NCI-H69 (cell line): ENCODE data around the gene DMRTB1.

ENCODE experiments used
- DNase-seq: peaks from one replicate; lab custom pipeline; 2025; lab: John Stamatoyannopoulos, UW

DMRTB1 gene

DNA sequence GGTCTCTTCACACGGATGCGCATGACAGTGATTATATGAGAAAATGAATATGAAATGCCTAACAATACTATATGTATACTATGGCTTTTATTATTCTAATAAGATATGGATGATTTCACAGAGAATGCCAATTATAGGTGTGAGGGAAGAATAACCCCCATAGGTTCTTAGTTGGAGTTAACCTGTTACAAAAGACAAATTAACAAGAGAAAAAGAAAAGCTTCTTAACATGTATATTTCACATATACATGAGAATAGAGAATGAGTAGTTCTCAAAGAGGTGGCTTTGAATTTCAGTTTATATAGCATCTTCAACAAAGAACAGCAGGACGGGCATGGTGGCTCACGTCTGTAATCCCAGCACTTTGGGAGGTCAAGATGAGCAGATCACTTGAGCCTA is 24.0 kb upstream of the DMRTB1 start:
- no peak for DNase-seq

DNA sequence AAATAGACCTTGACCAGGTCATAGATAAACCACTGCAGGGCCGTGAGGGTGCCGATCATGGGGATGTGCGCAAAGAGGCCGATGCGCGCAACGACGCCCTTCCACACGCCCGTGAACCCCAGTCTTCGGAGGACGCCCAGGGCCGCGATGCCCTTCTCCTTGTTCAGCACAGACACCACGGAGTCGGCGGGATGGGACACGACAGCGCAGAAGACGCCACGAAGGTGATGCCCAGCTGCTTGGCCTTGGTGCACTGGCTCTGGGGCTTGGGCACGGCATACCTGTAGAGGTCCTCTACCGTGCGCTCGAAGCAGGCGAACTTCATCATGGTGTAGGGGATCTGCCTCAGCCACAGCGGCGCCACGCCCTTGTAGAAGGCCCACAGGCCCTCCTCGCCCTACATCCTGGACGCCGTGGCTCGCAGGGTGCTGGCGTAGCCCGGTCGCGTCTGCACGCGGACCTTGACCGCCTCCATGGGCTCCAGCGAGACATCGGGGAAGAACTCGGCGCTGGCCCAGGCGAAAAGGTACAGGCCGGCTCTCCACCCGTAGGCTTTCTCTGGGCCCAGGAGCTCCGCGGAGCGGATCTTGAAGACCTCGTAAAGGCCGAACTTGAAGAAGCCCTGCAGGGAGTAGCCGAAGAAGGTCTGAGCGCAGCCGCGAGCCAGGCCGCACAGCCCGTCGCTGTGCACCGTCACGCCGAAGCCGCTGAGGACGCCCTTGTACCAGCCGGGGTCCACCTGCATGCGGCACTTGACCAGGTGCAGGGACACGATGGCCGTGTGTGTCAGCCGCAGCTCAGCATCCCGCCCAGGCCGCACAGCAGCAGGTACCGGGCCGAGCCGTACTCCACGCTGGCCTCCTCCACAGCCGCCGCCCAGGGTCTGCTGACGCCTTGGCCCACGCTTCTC is 20.5 kb upstream of the DMRTB1 start:
- no peak for DNase-seq

DNA sequence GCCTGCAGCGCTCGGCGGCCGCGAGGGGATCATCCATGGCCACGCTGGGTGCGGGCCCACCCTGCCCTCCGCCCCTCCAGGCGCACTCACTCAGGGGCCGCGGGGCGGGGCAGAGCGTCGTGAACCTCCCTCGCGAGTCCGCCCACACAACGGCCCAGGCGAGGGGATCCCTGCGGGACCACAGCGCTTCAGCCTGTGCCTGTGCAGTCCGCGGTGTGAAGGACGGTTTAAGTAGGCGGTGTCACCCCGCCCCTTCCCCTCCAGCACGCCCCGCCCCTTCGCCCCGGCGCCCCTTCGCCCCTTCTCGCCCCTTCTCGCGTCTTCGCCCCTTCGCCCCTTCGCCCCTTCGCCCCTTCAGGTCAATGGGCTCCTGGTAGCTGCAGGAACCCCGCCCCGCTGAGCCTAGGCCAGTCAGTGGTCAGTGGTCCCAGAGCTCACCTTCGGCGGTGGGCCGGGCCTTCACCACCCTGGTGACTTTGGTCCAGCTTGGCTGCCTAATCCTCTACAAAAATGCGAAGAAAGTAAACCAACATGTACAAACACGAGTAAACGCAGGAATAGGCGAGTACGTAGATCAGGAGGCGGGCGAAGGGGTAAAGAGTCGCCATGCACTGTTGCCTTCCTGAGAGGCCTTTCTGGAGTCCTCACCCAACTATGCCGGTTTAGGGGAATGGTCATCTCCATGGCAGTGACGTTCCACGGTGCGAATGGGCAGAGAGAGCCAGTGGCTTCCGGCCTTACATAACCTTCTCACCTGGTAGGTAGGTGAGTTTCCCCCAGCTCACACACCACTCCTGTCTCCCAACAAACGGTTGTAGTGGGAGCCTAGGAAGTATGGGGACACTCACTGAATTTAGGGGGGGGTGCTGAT is 19.6 kb upstream of the DMRTB1 start:
- no peak for DNase-seq

DNA sequence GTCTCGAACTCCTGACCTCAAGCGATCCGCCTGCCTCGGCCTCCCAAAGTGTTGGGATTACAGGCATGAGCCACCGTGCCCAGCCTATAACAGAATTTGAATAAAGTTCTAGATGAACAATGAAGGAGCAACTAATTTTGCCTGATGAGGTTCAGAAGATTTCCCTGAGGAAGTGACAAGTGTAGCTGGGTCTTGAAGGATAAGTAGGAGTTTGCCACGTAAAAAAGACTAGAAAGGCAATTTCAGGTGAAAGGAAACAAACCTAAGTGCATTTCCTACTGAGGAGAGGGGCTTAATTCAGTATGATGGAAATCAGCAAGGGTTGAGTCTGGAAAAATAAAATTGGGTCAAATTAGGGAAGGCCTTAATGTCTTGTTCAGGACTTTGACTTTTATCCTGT is 18.6 kb upstream of the DMRTB1 start:
- DNase-seq = no peak

DNA sequence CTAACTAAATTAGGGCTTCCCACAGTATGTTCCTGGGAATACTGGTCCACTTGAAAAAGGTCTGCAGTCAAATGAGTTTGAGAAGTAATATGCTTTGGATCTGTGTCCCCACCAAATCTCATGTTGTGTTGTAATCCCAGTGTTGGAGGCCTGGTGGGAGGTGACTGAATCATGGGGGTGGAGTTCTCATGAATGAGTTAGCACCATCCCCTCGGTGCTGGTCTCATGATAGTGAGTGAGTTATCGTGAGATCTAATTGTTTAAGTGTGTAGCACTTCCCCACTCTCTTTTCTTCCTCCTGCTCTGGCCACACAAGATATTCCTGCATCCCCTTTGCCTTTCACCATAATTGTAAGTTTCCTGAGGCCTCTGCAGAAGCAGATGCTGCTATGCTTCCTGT is 16.9 kb upstream of the DMRTB1 start:
- peak; percentile 5 for DNase-seq

DNA sequence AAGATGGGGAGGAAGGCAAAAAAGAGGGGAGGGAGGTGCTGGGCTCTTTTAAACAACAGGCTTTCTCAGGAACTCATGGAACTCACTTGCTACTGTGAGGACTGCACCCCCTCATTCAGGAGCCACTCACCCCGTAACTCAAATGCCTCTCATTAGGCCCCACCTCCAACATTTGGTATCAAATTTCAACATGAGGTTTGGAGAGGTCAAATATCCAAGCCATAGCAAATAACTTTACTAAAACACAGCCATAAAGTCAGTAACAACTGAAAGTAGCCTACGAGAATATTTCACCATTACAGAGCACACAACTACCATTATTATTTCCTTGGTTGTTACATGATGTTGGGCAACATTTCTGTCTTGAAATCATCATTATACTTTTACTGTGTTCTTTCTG is 13.1 kb upstream of the DMRTB1 start:
- no peak for DNase-seq

DNA sequence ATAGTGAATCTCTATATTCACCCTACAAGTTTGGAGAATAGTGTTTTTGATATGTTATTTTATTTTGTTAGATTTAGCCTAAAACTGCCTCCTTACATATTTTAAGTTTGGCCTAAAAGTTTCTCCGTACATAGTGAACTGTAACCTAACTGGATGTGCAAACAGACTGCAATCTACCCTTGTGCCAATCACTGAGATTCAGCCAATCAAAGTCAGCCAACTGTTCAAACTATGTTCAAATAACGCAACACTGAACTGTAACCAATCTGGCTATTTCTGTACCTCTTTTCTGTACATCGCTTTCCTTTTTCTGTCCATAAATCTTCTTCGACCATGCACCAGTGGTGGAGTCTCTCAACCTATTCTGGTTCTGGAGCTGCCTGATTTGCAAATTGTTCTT is 11.8 kb upstream of the DMRTB1 start:
- no peak for DNase-seq

DNA sequence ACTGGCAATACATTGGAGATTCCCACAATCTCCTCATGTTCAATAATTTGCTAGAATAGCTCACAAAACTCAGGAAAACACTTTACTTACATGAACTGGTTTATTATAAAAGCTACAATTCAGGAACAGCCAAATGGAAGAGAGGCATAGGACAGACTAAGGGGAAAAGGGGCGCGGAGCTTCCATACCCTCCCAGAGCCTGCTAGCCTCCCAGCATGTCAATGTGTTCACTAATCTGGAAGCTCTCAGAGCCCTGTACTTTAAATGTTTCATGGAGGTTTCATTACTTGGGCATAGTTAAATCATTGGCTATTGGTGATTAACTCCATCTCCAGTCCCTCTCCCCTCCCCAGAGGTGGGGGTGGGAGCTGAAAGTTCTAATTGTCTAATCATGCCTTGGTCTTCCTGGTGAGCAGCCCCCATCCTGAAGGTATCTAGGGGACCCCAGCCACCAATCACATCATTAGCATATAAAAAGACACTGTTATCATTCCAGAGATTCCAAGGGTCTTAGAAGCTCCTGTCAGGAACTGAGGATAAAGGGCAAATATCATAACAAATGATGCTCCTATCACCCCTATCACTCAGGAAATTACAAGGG is 10.9 kb upstream of the DMRTB1 start:
- no peak for DNase-seq

DNA sequence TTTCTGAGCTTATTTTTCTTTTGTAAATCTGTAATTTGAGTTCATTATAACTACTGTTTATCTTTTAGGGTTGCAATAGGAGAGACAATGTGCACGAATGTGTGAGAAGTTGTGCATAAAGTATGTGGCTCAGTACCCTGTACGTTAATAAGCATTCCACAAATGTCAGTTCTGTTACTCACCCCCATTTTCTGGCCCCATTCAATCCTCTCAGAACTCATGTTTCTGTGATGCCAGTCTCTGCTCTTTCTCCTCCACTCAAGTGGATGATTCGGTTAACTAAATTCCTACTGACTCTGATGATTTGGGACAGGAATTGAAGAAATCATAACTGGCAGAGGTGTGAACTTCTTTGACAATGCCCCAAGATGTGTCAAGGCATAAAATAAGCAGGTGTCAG is 10.2 kb upstream of the DMRTB1 start:
- no peak for DNase-seq

DNA sequence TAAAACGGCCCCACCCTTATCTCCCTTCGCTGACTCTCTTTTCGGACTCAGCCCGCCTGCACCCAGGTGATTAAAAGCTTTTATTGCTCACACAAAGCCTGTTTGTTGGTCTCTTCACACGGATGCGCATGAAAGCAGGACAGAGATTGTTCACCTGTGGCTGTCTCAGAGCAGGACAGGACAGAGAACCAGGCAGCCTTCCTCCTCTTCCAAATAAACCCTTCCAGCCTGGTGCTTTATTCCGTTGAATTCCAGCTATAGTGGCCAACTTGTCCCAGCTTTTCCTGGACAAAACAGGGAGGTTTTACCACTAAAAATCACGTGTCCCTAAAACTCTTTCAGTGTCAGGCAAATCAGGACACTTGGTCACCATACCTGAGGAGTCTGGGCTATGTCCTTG is 9.5 kb upstream of the DMRTB1 start:
- DNase-seq = no peak

DNA sequence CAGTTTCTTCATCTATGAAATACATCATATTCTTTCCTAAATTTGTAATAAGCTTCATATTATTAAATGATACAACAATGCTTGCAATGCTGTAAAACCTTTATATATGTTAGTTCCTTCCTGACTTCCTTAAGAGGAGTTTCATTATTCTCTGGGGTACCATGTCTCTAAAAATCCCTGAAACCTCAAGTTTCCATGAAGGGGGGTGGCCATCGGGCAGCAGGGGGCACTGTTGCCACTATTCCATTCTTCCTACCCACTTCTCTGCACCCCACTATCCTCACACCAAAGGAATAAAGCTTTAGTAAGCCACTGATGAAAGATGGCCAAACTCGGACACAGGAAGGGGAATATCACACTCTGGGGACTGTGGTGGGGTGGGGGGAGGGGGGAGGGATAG is 9.0 kb upstream of the DMRTB1 start:
- DNase-seq = no peak

DNA sequence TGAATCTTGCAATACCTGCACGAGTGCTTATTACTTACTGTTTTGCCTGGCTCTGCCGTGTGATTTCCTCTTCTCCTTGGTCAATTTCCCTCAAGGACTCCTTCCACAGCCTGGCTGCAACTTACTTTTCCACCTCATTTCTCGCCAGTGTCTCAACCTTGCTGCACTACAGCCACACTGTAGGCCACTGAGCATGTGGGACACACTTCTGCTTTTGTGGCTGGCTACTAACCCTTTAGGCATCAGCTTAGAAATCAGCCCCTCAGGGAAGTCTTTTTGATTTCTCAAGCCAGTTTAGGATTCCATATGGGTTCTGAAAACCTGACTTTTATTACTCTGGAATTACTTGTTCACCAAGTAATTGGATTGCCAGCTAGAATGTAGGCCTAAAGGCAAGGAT is 5.2 kb upstream of the DMRTB1 start:
- DNase-seq = no peak

DNA sequence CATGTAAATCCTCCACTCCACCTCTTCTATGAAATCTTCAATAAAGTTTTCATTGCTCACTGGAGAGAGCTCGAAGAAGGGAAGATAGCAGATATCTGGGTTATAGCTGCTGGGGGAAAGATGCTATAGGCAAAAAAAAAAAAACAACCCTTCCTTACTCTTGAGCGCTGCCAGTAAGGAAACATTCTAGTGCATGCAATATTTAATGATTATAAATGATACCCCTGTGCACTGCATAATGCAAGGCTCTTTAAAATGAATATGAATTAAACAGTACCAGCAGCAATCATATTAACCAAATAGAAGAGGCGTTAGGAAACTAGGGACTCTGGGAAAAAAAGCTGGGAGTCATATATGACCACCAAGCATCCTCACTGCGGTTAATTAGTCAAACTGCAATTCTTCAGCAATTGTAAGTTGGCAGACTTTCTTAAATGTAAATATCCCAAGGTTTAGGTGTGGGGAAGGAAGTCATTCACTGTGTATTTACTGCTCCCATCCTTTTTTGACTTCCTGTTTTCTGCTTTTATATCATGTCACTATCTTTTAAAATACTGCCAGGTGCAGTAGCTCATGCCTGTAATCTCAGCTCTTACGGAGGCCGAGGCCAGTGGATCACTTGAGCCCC is 3.7 kb upstream of the DMRTB1 start:
- no peak for DNase-seq

DNA sequence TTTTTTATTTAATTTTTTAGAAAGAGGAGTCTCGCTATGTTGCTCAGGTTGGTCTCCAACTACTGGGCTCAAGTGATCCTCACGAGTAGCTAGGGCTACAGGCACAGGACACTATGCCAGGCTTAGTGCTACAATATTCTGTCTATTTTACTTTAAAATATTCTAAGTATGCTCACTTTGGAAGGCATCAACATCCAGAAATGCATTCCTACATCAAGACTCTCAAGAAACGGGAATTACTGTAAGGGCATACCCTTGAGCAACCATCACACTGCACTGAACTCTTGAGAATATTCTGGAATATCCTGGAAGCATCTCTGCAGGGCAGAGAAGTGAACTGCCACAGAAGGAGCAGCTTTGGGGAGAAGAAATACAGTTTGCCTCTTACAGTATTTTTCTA is 565 bp upstream of the DMRTB1 start:
- no peak for DNase-seq

DNA sequence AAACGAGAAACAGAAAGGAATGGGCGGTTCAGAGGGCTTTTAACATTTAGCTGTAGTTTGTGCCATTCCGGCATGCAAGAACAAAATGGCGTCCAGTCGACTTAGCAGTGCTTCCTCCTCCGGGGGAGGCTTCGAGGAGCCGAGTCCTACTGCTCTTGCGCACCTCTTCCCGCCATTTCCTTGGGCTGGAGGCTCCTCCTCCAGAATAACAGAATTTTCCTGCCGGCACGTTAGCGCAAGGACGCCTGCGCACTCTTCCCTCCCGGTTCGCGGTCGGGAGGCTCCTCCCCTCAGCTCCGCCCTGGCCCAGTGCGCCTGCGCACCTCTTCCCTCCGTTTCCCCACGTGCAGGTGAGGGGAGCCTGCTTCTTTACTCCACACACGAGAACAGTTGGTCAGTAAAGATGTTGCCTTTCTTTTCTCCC is 1.0 kb downstream of the DMRTB1 start:
- DNase-seq = no peak

DNA sequence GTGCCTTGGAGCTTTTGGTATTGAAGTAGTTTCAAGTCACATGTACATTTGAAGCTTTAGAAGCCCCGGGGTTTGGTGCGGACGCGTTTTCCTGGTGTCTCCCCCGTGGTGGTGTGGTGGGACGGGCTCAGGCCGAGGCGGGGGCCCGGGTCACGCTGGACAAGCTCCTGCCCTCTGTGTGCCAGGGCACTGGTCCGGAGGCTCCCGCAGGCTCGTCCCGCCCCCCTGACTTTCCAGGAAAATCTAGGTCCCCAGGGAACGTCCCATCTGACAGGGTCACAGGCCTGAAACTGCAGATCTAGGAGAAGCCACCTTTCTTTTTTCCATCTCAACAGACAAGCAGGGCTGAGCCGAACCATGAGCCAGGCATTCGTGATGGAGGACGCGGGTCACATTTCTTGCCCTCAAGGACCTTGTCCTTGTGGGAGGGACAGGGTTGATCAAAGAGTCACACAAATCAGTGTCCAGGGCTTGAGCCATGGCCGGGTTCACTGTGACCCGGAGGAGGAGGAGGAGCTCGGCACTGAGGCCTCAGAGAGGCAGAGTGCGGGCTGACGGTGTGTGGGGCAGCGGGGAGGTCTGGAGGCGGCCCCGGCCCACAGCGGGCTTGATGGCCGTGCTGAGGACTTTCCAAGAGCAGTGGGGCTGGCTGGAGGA is 1.6 kb downstream of the DMRTB1 start:
- no peak for DNase-seq

DNA sequence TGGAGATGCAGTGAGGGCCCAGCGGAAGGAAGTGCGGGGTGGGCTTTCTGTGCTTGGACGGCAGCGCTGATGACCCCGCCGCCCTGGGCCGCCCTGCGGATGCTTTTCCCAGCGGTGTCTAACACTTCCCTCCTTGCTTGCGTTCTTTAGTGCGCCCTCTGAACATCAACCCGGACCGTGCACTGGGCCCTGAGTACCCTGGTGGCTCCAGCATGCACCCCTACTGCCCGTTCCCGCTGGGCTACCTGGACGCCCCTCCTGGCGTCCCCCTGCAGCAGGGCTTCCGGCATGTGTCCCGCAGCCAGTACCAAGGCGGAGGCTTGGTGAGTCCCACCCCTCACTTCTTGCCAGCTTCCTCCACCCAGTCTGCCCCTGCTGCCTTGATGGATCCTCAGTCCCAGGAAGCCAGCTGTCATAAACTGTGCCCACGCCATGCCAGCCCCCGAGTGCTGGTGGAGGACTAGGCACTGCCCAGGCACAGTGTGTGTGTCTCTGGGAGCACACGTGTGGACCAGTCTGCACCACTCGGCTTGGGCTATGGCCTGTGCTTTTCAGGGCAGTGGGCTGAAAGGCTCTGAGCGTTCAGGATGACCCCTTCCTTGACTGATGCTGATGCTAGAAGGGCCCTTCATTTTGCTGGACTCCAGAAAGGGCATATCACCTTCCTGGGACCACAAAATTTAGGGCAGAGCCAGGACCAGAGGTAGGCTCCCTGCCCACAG is 2.3 kb downstream of the DMRTB1 start:
- no peak for DNase-seq

DNA sequence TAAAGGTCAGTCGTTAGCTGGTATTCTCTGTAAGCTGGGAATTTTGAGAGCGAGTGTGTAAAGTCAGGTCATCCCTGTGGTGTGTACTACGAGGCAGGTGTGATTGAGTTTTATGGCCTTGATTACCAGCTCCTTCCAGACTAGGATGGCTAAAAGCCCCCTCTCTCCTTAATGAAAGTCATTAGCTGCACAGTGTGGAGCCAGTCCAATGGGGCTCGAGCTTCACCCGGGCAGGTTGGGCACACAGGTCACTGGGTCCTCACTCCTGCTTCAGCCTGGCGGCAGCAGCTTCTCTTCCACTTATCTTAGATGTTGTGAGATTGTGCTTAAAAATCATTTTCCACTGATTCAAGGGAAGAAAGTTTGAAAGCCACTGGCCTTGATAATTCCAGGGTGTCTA is 3.0 kb downstream of the DMRTB1 start:
- DNase-seq = peak; percentile 22

DNA sequence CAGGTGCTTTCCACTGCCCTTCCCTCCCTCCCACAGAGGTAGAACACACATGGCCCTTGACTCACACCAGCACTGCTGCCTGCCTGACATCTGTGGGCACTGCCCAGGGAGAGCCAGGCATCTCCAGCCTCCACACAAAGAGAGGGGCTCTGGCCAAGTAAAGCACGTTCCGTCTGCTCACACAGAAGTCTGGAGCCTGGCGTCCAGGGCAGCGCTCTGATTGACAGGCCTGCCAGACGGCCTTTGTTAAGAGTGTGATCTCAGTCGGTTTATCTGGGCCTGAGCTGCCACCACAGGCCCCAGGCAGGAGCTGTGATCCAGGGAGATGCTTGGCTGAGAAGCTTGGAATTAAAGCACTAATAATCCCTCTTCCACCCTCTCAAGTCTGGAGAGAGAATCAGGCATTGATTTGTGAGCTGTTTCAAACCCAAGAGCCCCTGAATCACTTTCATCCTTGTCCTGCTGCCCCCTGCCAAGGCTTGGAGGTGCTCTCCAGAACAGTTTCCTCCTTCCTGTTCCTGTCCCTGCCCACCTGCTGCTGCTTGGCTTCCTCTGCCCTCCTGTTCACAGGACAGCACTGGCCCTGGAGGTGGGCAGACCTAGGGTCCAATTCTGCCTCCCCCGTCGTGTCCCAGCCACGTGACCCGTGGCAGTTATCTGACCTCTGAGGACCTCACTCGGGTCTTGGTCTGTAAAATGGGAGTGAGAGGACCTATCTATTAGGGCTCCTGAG is 3.7 kb downstream of the DMRTB1 start:
- no peak for DNase-seq
